ENCODE measurements around the gene MYO1H. TPM values are rescaled to one million over a fixed set of nuclear protein-coding genes. Genes with fewer than 3 reads are reported as not detected.

The MYO1H gene
- total RNA-seq, 1 experiment from 2014 or later, result 0.26 TPM

DNA sequence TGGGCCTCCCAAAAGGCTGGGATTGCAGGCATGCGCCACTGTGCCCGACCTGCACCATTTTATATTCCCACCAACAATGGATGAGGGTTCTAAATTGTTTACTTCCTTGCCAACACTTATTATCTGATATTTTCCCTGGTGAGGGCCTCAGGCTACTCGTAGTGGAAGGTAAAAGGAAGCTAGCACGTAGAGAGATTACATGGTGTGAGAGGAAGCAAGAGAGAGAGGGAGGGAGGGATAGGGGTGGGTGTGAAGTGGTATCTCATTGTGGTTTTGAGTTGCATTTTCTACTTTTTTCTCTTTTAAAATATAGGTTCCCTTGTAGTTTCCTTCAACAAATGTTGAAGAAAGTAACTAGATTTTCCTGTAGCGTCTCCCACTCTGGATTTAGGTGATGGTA lies 30.9 kb downstream of the MYO1H start:
- Histone ChIP-seq H3K9ac (ENCODE audit: extremely low read depth, insufficient read length, low read length) (no peak overlapping the region), H3K79me2 (ENCODE audit: insufficient read depth, low read length) (no peaks in the 10 kb centered on the region), H3K9me3 (ENCODE audit: control insufficient read depth, low read depth, low read length) (no peaks in the 10 kb centered on the region), H4K20me1 (ENCODE audit: control insufficient read depth, insufficient read depth, insufficient read length) (no peaks in the 10 kb centered on the region), H4K91ac (ENCODE audit: insufficient read length, low read depth, low read length) (no peak overlapping the region), H2BK12ac (ENCODE audit: insufficient read length, low read depth, low read length) (no peak overlapping the region), H4K8ac (replicated peaks; ENCODE audit: insufficient read length, low read depth, low read length) (no peak overlapping the region), H3K23ac (ENCODE audit: insufficient read length, low read depth, low read length) (no peak overlapping the region), H3K27me3 (ENCODE audit: insufficient read depth, low read length) (no peaks in the 10 kb centered on the region), H3K56ac (ENCODE audit: insufficient read length, low read depth, low read length) (no peak overlapping the region), H2AFZ (ENCODE audit: low read length) (no peak overlapping the region), H3K14ac (ENCODE audit: insufficient read depth, low read length) (no peak overlapping the region), H2BK120ac (ENCODE audit: low read depth, low read length, poor library complexity, severe bottlenecking) (no peak overlapping the region), H4K5ac (ENCODE audit: insufficient read length, low read depth, low read length) (no peak overlapping the region), H3K18ac (ENCODE audit: insufficient read length, low read depth, low read length) (no peak overlapping the region), H3K79me1 (ENCODE audit: insufficient read depth, low read depth, low read length, poor library complexity, severe bottlenecking) (no peaks in the 10 kb centered on the region), H2BK15ac (ENCODE audit: low read depth, low read length) (no peak overlapping the region), H3K27ac (ENCODE audit: insufficient read length, low read depth, low read length) (no peak overlapping the region), H3K4me2 (ENCODE audit: insufficient read depth, insufficient read length, low read length) (no peak overlapping the region), H2BK20ac (ENCODE audit: low read depth, low read length, poor library complexity, severe bottlenecking) (no peak overlapping the region), H2AK5ac (ENCODE audit: insufficient read length, low read length) (no peak overlapping the region), H3K4me1 (ENCODE audit: insufficient read depth, low read length) (no peaks in the 10 kb centered on the region), H3T11ph (ENCODE audit: low read length) (no peak overlapping the region), H3K4ac (ENCODE audit: low read depth, low read length) (no peak overlapping the region), H2BK5ac (ENCODE audit: insufficient read length, low read length) (no peak overlapping the region), H3K23me2 (ENCODE audit: insufficient read length, low read depth, low read length, poor library complexity, severe bottlenecking) (no peaks in the 10 kb centered on the region)
- WGBS (ENCODE audit: extremely low coverage, insufficient read length, low lambda C conversion rate), result no CpG with 5 or more reads among the region's 5 CpGs
- H3K36me3 Mint-ChIP-seq (ENCODE audit: insufficient read depth in 1 of 3, low read depth in 3 of 3), result no peaks in the 10 kb centered on the region; a peak in 1 of 7 replicates
- TF ChIP-seq, protein P1, sequence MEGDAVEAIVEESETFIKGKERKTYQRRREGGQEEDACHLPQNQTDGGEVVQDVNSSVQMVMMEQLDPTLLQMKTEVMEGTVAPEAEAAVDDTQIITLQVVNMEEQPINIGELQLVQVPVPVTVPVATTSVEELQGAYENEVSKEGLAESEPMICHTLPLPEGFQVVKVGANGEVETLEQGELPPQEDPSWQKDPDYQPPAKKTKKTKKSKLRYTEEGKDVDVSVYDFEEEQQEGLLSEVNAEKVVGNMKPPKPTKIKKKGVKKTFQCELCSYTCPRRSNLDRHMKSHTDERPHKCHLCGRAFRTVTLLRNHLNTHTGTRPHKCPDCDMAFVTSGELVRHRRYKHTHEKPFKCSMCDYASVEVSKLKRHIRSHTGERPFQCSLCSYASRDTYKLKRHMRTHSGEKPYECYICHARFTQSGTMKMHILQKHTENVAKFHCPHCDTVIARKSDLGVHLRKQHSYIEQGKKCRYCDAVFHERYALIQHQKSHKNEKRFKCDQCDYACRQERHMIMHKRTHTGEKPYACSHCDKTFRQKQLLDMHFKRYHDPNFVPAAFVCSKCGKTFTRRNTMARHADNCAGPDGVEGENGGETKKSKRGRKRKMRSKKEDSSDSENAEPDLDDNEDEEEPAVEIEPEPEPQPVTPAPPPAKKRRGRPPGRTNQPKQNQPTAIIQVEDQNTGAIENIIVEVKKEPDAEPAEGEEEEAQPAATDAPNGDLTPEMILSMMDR (conservative IDR thresholded peaks at IDR 0.05), result no peak
- peaks cover 3% of the 10 kb centered on the region in 2 experiments for H3K4me1 Mint-ChIP-seq
- H3K27me3 Mint-ChIP-seq (ENCODE audit: low read depth), result peaks cover 7% of the 10 kb centered on the region
- no peak overlapping the region for H3K4me3 Mint-ChIP-seq
- H3K9me3 Mint-ChIP-seq, result peaks cover 0 to 5% of the 10 kb centered on the region in 2 experiments; a peak in 2 of 5 replicates
- no peak for DNase-seq
- no peak overlapping the region for H3K27ac Mint-ChIP-seq

All from H9 (cell line).